AG04450 (cell line): ENCODE results near the gene SULT2A1. TPM values are rescaled to one million over a fixed set of nuclear protein-coding genes. Genes with fewer than 3 reads are reported as not detected.
A peak's percentile ranks its signal among the peaks of the same experiment; 100 is the strongest.
"Not testable (repeated sequence)": the region's sequence is repeated elsewhere in the genome, so short reads cannot be mapped to it uniquely, and the experiment has no call there.

Experiments used
- CTCF ChIA-PET: fragments of 300-600, 350-600 bp; formaldehyde crosslinking; extraction: SDS; loops from one replicate; lab custom pipeline; 2022; ENCODE audit warnings: antibody characterized with exemption, inconsistent platforms; lab: Charles Lee
- POLR2A ChIA-PET: fragments of 350-600 bp; formaldehyde crosslinking; extraction: SDS; loops from one replicate; lab custom pipeline; 2021; ENCODE audit warnings: antibody characterized with exemption, inconsistent platforms; lab: Yijun Ruan, JAX
- DNase-seq: peaks from one replicate; pipeline ENCODE4 v3.0.0-alpha.2; 2011; ENCODE audit warnings: low read depth, low spot score
- H3K27ac ChIP-seq: one replicate; pipeline ENCODE4 v1.5.1; 2012; ENCODE audit warnings: low read depth, low read length, control low read depth
- H3K27me3 ChIP-seq: one replicate; pipeline ENCODE4 v1.6.0; 2012; ENCODE audit warnings: low read length; ENCODE audit not compliant: control insufficient read depth, insufficient read depth
- H3K4me3 ChIP-seq: 2 replicates; pipeline ENCODE4 v1.5.1; 2011; ENCODE audit warnings: mild to moderate bottlenecking, low read depth, low read length, control low read depth
- H3K9me3 ChIP-seq: 2 replicates; pipeline ENCODE4 v1.5.1; 2012; ENCODE audit warnings: low read length; ENCODE audit not compliant: control insufficient read depth, insufficient read depth
- CTCF ChIP-seq: IDR thresholded peaks from 2 replicates; pipeline ENCODE4 v1.5.1; 2011; ENCODE audit warnings: low read depth, low read length, control low read depth, inconsistent platforms
- polyA plus RNA-seq: library from polyadenylated mRNA; depleted of rRNA; stranded (reverse); fragments of >200 nt; gene quantifications from 2 replicates; pipeline ENCODE4 v1.2.3, GENCODE V29; 2011

Gene SULT2A1
- polyA plus RNA-seq, 1 experiment, result not detected

GRCh38 chr19:47858231-47858630 lies 27.9 kb downstream of the SULT2A1 start:
- H3K27me3 ChIP-seq, POLR2A ChIA-PET, DNase-seq, H3K9me3 ChIP-seq, H3K4me3 ChIP-seq, H3K27ac ChIP-seq: not testable (repeated sequence)
- CTCF ChIA-PET, result interaction anchor here (1.5 kb wide), 1 partner anchor 11 kb away, joined by 5 read pairs; no protein-coding TSS in a partner anchor

GRCh38 chr19:47854459-47854858 lies 31.7 kb downstream of the SULT2A1 start:
- Histone ChIP-seq H3K27ac (no peak overlapping the region), H3K27me3 (peaks cover 15% of the 10 kb centered on the region), H3K4me3 (no peak overlapping the region), H3K9me3 (no peaks in the 10 kb centered on the region)
- no peak for DNase-seq
- ChIA-PET POLR2A (no interaction called here), CTCF (interaction anchor here (1.6 to 2.0 kb wide), 2 partner anchors 9 kb away, joined by 4 to 13 read pairs; no protein-coding TSS in a partner anchor)
- TF ChIP-seq CTCF, result no peak

GRCh38 chr19:47853003-47853402 lies 33.1 kb downstream of the SULT2A1 start:
- CTCF ChIA-PET, result interaction anchor here (2.0 kb wide), 1 partner anchor 10 kb away, joined by 13 read pairs; no protein-coding TSS in a partner anchor
- peaks cover 25% of the 10 kb centered on the region for H3K27me3 ChIP-seq
- POLR2A ChIA-PET, result no interaction called here

GRCh38 chr19:47848823-47849473 lies 37.2 kb downstream of the SULT2A1 start:
- no peak overlapping the region for H3K27ac ChIP-seq
- no peak overlapping the region for H3K4me3 ChIP-seq
- peak; percentile 36 for TF ChIP-seq CTCF
- ChIA-PET POLR2A (no interaction called here), CTCF (interaction anchor here (1.2 kb wide), 1 partner anchor 20 kb away, joined by 8 read pairs; no protein-coding TSS in a partner anchor)
- no peaks in the 10 kb centered on the region for H3K9me3 ChIP-seq
- DNase-seq, result no peak
- peaks cover 25% of the 10 kb centered on the region for H3K27me3 ChIP-seq

More at GRCh38 chr19:47853003-47853402, 33.1 kb downstream of the SULT2A1 start:
- no peak overlapping the region for H3K27ac ChIP-seq
- H3K9me3 ChIP-seq, result no peaks in the 10 kb centered on the region
- no peak for TF ChIP-seq CTCF
- no peak for DNase-seq
- H3K4me3 ChIP-seq, result no peak overlapping the region

- H3K4me3 ChIP-seq, result no peak overlapping the region
- no peaks in the 10 kb centered on the region for H3K9me3 ChIP-seq
- no peak for DNase-seq
- H3K27me3 ChIP-seq, result peaks cover 25% of the 10 kb centered on the region
- no peak overlapping the region for H3K27ac ChIP-seq
- no peak for TF ChIP-seq CTCF
- ChIA-PET POLR2A (no interaction called here), CTCF (no interaction called here)
Measured at GRCh38 chr19:47848425-47848822, 37.7 kb downstream of the SULT2A1 start.
